Large intestine (tissue), 3 donors: ENCODE results near the gene SOX10. TPM values are rescaled to one million over a fixed set of nuclear protein-coding genes. Genes with fewer than 3 reads are reported as not detected.
A peak's percentile ranks its signal among the peaks of the same experiment; 100 is the strongest.

Source experiments
- DNase-seq, 2 donors: peaks; one replicate each; pipeline versions ENCODE4 v3.0.0 to v3.0.0-alpha.2; 2013
- H3K27ac ChIP-seq: one replicate; pipeline ENCODE4 v1.5.1; 2013; ENCODE audit warnings: low read length
- H3K27me3 ChIP-seq: 2 replicates; pipeline ENCODE4 v1.6.1; 2013; ENCODE audit warnings: low read length; ENCODE audit not compliant: control insufficient read depth, insufficient read depth
- H3K36me3 ChIP-seq: 2 replicates; pipeline ENCODE4 v1.6.1; 2013; ENCODE audit warnings: low read length; ENCODE audit not compliant: control insufficient read depth, insufficient read depth
- H3K4me1 ChIP-seq: one replicate; pipeline ENCODE4 v1.6.1; 2013; ENCODE audit warnings: low read length; ENCODE audit not compliant: control insufficient read depth, insufficient read depth
- H3K4me3 ChIP-seq: one replicate; pipeline ENCODE4 v1.5.1; 2013; ENCODE audit warnings: low read length
- H3K9me3 ChIP-seq: one replicate; pipeline ENCODE4 v1.6.1; 2013; ENCODE audit warnings: mild to moderate bottlenecking, low read depth, low read length, moderate library complexity; ENCODE audit not compliant: control insufficient read depth
- WGBS: methylation state at CpG from one replicate; pipeline ENCODE4 v1.1.5; 2013; ENCODE audit warnings: low lambda C conversion rate; ENCODE audit not compliant: insufficient coverage; 5-methylcytosine and 5-hydroxymethylcytosine counted together
- polyA plus RNA-seq: library from polyadenylated mRNA; unstranded; fragments of 120-200 nt; gene quantifications from one replicate; pipeline ENCODE4 v1.2.1, GENCODE V29; 2013

Gene SOX10
- polyA plus RNA-seq, 1 donor, result 8.8 TPM

DNA sequence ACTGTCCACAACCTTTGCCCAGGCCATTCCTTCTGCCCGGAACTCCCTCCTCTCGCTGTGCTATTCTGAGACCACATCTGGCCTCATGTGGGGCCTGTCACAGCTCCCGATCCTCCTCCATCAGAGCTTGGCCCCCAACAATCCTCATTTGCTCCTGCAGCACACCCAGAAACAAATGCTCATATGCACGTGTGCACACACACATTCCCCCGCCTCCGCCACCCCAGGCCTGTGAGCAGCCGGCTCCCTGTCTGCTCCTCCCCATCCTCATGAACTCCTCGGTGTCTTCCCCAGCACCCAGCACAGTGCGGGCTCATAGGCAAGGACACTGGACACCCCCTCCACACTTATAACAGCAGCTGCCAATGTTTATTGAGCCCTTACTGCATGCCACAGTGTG lies 43.1 kb upstream of the SOX10 start:
- no CpG with 5 or more reads among the region's 9 CpGs for WGBS

DNA sequence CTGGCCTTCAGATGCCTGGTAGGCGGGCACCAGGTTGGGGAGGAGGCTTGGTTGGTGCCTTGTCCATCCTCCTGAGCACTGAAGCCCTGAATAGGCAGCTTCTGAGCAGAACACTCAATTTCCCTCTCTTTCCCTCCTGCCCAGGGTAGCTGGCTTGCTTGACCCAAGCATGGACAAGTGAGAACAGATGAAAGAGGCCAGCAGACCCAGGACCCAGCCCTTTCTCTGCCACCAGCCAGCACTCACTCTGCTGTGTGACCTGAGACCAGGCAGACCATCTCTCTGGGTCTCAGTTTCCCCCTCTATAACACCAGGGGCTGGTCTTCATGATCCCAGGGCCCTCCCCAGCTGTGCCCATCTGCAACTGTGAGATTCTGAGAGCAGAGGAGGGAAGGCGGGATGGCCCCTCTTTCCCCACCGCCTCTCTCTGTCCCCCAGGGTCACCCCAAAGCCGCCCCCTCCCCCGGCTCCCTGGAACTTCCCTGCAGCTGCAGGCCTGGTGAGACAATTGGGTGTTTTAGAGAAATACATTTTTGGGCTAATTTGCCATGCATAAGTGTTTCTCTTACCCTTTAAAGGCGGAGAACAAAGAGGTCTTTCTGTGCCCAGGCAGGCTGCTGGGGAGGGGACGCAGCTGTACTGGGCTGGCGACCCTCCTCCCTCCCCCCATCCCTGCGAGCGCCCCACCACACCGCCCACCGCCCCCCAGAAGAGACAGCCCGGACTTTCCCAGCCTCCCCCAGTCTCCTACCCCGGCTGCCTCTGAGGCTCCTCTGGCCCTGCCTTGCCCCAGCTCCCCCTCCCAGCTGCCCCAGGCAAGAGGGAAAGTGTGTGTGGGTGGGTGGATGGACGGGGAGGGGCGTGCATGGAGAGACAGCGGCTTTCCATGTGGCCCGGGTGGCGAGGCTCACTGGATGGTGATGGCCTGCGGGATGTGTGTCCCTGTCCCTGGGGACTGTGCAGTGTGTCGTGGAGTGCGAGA lies 42.1 kb upstream of the SOX10 start:
- WGBS, result no CpG with 5 or more reads among the region's 22 CpGs
- no peak for DNase-seq
- Histone ChIP-seq H3K27ac (no peak overlapping the region), H3K9me3 (no peaks in the 10 kb centered on the region), H3K4me3 (no peak overlapping the region), H3K4me1 (peaks cover 9% of the 10 kb centered on the region), H3K27me3 (peaks cover 2% of the 10 kb centered on the region), H3K36me3 (no peaks in the 10 kb centered on the region)

More for the DNA sequence above, 43.1 kb upstream of the SOX10 start:
- Histone ChIP-seq H3K4me3 (no peak overlapping the region), H3K27ac (no peak overlapping the region), H3K27me3 (peaks cover 2% of the 10 kb centered on the region), H3K36me3 (no peaks in the 10 kb centered on the region), H3K4me1 (peaks cover 9% of the 10 kb centered on the region), H3K9me3 (no peaks in the 10 kb centered on the region)
- no peak for DNase-seq

- no peak for DNase-seq
- H3K4me3 ChIP-seq, result no peak overlapping the region
- WGBS, result 100% methylated on average over 3 of the region's 8 CpGs
These were observed 41.2 kb upstream of the SOX10 start for GRCh38 chr22:38025514-38025913.

DNA sequence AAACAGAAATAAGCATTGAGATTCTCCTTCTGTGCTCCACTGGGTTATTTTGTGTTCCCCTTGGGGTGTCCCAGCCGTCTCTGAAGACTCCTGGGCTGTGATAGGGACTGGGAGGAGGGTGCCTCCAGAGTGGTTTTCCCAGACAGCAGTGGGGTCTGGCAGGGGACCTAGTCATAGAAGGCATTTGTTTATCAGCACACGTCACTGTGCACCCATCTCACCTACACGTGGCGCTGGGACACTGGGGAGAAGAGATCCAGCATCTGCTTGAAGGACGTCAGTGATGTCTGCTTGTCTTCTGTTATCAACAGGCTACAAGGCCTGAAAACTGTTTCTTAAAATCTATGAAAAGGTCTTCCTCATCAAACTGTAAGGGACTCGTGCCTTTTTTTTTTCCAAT lies 38.7 kb upstream of the SOX10 start:
- no peak overlapping the region for H3K27ac ChIP-seq
- 78% methylated on average over 1 of the region's 6 CpGs for WGBS
- H3K9me3 ChIP-seq, result no peaks in the 10 kb centered on the region
- DNase-seq, result no peak
- H3K36me3 ChIP-seq, result no peaks in the 10 kb centered on the region
- peaks cover 2% of the 10 kb centered on the region for H3K27me3 ChIP-seq
- no peak overlapping the region for H3K4me3 ChIP-seq
- no peaks in the 10 kb centered on the region for H3K4me1 ChIP-seq

More at GRCh38 chr22:38025514-38025913, 41.2 kb upstream of the SOX10 start:
- H3K4me1 ChIP-seq, result peaks cover 7% of the 10 kb centered on the region
- H3K9me3 ChIP-seq, result no peaks in the 10 kb centered on the region
- H3K27ac ChIP-seq, result no peak overlapping the region
- no peaks in the 10 kb centered on the region for H3K36me3 ChIP-seq
- peaks cover 2% of the 10 kb centered on the region for H3K27me3 ChIP-seq

DNA sequence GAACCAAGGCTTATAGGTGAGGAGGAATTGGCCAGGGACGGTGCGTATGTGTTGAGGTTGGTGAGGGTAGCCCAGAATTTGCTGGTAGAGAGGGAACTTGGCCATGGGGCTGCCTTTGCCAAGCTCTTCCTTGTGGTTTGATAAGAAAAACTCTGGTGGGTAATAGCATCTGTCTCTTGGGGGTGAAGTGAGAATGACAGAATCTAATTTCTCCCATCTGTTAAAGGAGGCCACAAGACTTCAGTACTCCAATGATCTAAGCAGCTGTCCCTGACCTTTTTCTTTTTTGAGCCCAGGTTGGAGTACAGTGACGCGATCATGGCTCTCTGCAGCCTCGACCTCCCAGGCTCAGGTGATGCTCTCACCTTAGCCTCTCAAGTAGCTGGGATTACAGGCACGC lies 36.9 kb upstream of the SOX10 start:
- DNase-seq, result no peak
- no CpG with 5 or more reads among the region's 6 CpGs for WGBS

GRCh38 chr22:38018938-38019827 lies 34.8 kb upstream of the SOX10 start:
- peaks cover 8% of the 10 kb centered on the region for H3K4me1 ChIP-seq
- no peak for DNase-seq
- H3K27ac ChIP-seq, result no peak overlapping the region
- H3K36me3 ChIP-seq, result no peaks in the 10 kb centered on the region
- no peak overlapping the region for H3K4me3 ChIP-seq
- WGBS, result no CpG with 5 or more reads among the region's 19 CpGs
- no peaks in the 10 kb centered on the region for H3K9me3 ChIP-seq
- H3K27me3 ChIP-seq, result no peaks in the 10 kb centered on the region

More for the DNA sequence above, 36.9 kb upstream of the SOX10 start:
- no peaks in the 10 kb centered on the region for H3K9me3 ChIP-seq
- peaks cover 8% of the 10 kb centered on the region for H3K4me1 ChIP-seq
- H3K4me3 ChIP-seq, result no peak overlapping the region
- peaks cover 2% of the 10 kb centered on the region for H3K27me3 ChIP-seq
- no peaks in the 10 kb centered on the region for H3K36me3 ChIP-seq
- no peak overlapping the region for H3K27ac ChIP-seq

DNA sequence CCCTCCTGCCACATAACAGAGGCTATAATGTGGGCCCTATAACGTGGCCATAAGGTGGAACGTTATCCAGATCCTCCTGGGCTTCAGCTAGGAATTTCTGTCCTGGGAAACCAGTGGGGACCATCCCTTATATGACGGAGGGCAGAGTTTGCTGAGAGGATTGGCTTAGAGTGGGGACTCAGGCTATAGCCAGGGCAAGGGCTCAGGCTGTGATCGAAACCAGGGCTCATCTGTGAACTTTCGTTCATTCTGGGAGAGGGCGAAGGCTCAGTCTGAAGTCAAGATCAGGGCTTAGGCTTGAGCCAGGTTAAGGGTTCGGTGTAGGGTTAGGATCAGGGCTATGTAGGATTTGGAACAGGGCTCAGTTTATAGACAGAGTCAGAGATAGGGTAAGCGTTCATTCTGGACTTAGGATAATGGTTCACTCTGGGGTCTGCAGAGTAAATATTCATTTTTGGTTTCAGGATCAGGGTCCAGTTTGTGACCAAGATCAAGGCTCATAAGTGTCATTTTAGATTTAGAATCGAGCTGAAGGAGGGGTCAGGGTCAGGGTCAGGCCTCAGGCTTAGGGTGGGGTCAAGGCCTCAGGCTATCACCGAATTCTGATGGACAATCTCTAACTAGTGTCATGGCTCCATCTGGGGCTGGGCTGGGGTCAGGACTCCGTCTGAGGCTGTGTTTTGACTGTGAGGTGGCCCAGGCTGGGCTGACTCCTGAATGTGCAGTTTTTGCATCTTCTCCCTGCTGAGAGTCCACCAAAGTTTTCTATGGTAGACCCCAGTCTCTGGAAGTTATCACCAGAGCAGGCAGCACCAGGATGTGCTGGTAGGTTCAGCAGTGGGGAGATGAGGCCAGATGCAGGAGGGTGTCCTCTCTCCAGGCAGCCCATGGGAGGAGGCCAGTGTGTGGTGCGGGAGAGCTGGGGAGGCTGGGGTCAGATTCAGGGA lies 33.9 kb upstream of the SOX10 start:
- Histone ChIP-seq H3K27me3 (no peaks in the 10 kb centered on the region), H3K36me3 (no peaks in the 10 kb centered on the region), H3K9me3 (no peaks in the 10 kb centered on the region), H3K27ac (no peak overlapping the region), H3K4me3 (no peak overlapping the region), H3K4me1 (peaks cover 8% of the 10 kb centered on the region)
- 100% methylated on average over 2 of the region's 12 CpGs for WGBS
- no peak for DNase-seq

- Histone ChIP-seq H3K27me3 (no peaks in the 10 kb centered on the region), H3K4me1 (peaks cover 8% of the 10 kb centered on the region), H3K4me3 (no peak overlapping the region), H3K27ac (peak overlapping the region; percentile 23), H3K9me3 (no peaks in the 10 kb centered on the region), H3K36me3 (no peaks in the 10 kb centered on the region)
- 83% methylated on average over 1 of the region's 7 CpGs for WGBS
- peak in 1 of 2 donors; percentile 35 for DNase-seq
These were observed 33.0 kb upstream of the SOX10 start for GRCh38 chr22:38017272-38017920.
